ENCODE measurements around the gene KRT34.

GRCh38 chr17:41428591-41429291, 46.6 kb upstream of the KRT34 start:
- TF ChIP-seq, protein P1, sequence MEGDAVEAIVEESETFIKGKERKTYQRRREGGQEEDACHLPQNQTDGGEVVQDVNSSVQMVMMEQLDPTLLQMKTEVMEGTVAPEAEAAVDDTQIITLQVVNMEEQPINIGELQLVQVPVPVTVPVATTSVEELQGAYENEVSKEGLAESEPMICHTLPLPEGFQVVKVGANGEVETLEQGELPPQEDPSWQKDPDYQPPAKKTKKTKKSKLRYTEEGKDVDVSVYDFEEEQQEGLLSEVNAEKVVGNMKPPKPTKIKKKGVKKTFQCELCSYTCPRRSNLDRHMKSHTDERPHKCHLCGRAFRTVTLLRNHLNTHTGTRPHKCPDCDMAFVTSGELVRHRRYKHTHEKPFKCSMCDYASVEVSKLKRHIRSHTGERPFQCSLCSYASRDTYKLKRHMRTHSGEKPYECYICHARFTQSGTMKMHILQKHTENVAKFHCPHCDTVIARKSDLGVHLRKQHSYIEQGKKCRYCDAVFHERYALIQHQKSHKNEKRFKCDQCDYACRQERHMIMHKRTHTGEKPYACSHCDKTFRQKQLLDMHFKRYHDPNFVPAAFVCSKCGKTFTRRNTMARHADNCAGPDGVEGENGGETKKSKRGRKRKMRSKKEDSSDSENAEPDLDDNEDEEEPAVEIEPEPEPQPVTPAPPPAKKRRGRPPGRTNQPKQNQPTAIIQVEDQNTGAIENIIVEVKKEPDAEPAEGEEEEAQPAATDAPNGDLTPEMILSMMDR (IDR thresholded peaks at IDR 0.05), result no peak
- no peak for TF ChIP-seq POLR2A (IDR thresholded peaks at IDR 0.05)
